Measurements from ENCODE around the gene CAMK4.

The CAMK4 gene

GRCh38 chr5:111495159-111495558 is 271.0 kb downstream of the CAMK4 start:
- Histone ChIP-seq H4K20me1 (ENCODE audit: control insufficient read depth, insufficient read depth, low read depth, low read length) (no peaks in the 10 kb centered on the region), H3K4me3 (ENCODE audit: low read length) (no peak overlapping the region), H3K27me3 (ENCODE audit: control insufficient read depth, low read length) (no peaks in the 10 kb centered on the region), H3K79me2 (ENCODE audit: control insufficient read depth, low read length) (no peaks in the 10 kb centered on the region), H3K4me2 (ENCODE audit: low read length) (no peak overlapping the region), H3K27ac (ENCODE audit: low read depth, low read length) (no peak overlapping the region), H3K9me3 (ENCODE audit: control insufficient read depth, insufficient read depth, low read length) (no peaks in the 10 kb centered on the region), H3K36me3 (ENCODE audit: control insufficient read depth, low read length) (peaks cover 50% of the 10 kb centered on the region), H3F3A (ENCODE audit: control insufficient read depth, insufficient read depth) (peaks cover 3% of the 10 kb centered on the region; the same call in 1 of the 2 replicates), H3K9me2 (replicated peaks; ENCODE audit: control insufficient read depth, low read length) (no peaks in the 10 kb centered on the region), H3K4me1 (ENCODE audit: control insufficient read depth, low read length) (no peaks in the 10 kb centered on the region)
- TF ChIP-seq CTCF (IDR thresholded peaks at IDR 0.05; ENCODE audit: low read depth, low read length, poor library complexity, severe bottlenecking) (no peak), EZH2phosphoT487 (IDR thresholded peaks at IDR 0.05; ENCODE audit: borderline replicate concordance, low read length) (no peak)

- Histone ChIP-seq H3K27me3 (ENCODE audit: control insufficient read depth, low read length) (no peaks in the 10 kb centered on the region), H3F3A (ENCODE audit: control insufficient read depth, insufficient read depth) (peaks cover 3% of the 10 kb centered on the region; the same call in 1 of the 2 replicates), H3K79me2 (ENCODE audit: control insufficient read depth, low read length) (peaks cover 5% of the 10 kb centered on the region), H3K36me3 (ENCODE audit: control insufficient read depth, low read length) (peaks cover 73% of the 10 kb centered on the region), H3K9me3 (ENCODE audit: control insufficient read depth, insufficient read depth, low read length) (no peaks in the 10 kb centered on the region), H3K9me2 (replicated peaks; ENCODE audit: control insufficient read depth, low read length) (no peaks in the 10 kb centered on the region), H3K4me1 (ENCODE audit: control insufficient read depth, low read length) (no peaks in the 10 kb centered on the region), H3K4me3 (ENCODE audit: low read length) (no peak overlapping the region), H3K4me2 (ENCODE audit: low read length) (no peak overlapping the region), H3K27ac (ENCODE audit: low read depth, low read length) (no peak overlapping the region), H4K20me1 (ENCODE audit: control insufficient read depth, insufficient read depth, low read depth, low read length) (no peaks in the 10 kb centered on the region)
- TF ChIP-seq CTCF (IDR thresholded peaks at IDR 0.05; ENCODE audit: low read depth, low read length, poor library complexity, severe bottlenecking) (no peak), EZH2phosphoT487 (IDR thresholded peaks at IDR 0.05; ENCODE audit: borderline replicate concordance, low read length) (no peak)
These were observed 274.2 kb downstream of the CAMK4 start for GRCh38 chr5:111498346-111498745.

GRCh38 chr5:111502956-111503355 is 278.8 kb downstream of the CAMK4 start:
- H3K27ac ChIP-seq (ENCODE audit: low read depth, low read length) = no peak overlapping the region
- no peaks in the 10 kb centered on the region for H3K4me1 ChIP-seq (ENCODE audit: control insufficient read depth, low read length)
- peaks cover 11% of the 10 kb centered on the region for H4K20me1 ChIP-seq (ENCODE audit: control insufficient read depth, insufficient read depth, low read depth, low read length)
- no peak for TF ChIP-seq CTCF (IDR thresholded peaks at IDR 0.05; ENCODE audit: low read depth, low read length, poor library complexity, severe bottlenecking)
- TF ChIP-seq EZH2phosphoT487 (IDR thresholded peaks at IDR 0.05; ENCODE audit: borderline replicate concordance, low read length) = no peak
- peaks cover 46% of the 10 kb centered on the region for H3K79me2 ChIP-seq (ENCODE audit: control insufficient read depth, low read length)
- H3K27me3 ChIP-seq (ENCODE audit: control insufficient read depth, low read length) = no peaks in the 10 kb centered on the region
- no peaks in the 10 kb centered on the region for H3K9me3 ChIP-seq (ENCODE audit: control insufficient read depth, insufficient read depth, low read length)
- peaks cover 86% of the 10 kb centered on the region for H3K36me3 ChIP-seq (ENCODE audit: control insufficient read depth, low read length)
- H3K9me2 ChIP-seq (replicated peaks; ENCODE audit: control insufficient read depth, low read length) = no peaks in the 10 kb centered on the region
- H3F3A ChIP-seq (ENCODE audit: control insufficient read depth, insufficient read depth) = 0 out of 2 replicates have a peak, but pooled peaks cover 3% of the 10 kb centered on the region
- H3K4me2 ChIP-seq (ENCODE audit: low read length) = no peak overlapping the region
- no peak overlapping the region for H3K4me3 ChIP-seq (ENCODE audit: low read length)
